Measurements from ENCODE around the gene MT1HL1. TPM values are rescaled to one million over a fixed set of nuclear protein-coding genes. Genes with fewer than 3 reads are reported as not detected.

Gene MT1HL1
- total and polyA plus RNA-seq, 2 of the 8 experiments (the other 6 are each of a cell fraction or from before 2014, with no cell fraction given): not detected

DNA sequence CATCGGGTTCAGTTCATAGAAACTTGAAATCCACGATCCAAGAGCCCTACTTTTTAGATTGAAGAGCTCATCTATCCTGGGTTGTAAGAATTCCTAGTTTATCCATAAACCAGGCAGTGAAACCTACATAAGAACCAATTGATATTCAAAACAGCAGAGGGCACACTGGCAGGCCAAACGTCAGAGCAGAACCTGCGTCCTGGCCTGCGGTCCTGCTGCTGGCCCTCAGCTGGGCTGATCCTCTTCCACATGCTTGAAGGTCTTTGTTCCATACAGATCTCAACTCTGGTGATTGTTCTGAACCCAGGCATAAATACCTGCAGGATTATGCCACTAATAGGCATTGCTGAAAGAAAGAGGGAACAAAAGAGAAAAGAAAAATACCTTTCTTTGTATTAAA, 47.0 kb downstream of the MT1HL1 start (continued):
- TF ChIP-seq, protein P1, sequence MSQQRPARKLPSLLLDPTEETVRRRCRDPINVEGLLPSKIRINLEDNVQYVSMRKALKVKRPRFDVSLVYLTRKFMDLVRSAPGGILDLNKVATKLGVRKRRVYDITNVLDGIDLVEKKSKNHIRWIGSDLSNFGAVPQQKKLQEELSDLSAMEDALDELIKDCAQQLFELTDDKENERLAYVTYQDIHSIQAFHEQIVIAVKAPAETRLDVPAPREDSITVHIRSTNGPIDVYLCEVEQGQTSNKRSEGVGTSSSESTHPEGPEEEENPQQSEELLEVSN (IDR thresholded peaks at IDR 0.05): no peak
- TF ChIP-seq, protein P2, sequence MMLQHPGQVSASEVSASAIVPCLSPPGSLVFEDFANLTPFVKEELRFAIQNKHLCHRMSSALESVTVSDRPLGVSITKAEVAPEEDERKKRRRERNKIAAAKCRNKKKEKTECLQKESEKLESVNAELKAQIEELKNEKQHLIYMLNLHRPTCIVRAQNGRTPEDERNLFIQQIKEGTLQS (IDR thresholded peaks at IDR 0.05; ENCODE audit: insufficient read depth, low read depth, low read length): no peak
- TF ChIP-seq TEAD4 (IDR thresholded peaks at IDR 0.05; ENCODE audit: low read depth, low read length) (no peak), SUZ12 (IDR thresholded peaks at IDR 0.05; ENCODE audit: low read length) (no peak), EP300 (IDR thresholded peaks at IDR 0.05; ENCODE audit: borderline replicate concordance in 1 of 2, low read depth in 2 of 2, low read length in 2 of 2) (no peak), RNF2 (IDR thresholded peaks at IDR 0.05; ENCODE audit: borderline replicate concordance, low read depth, low read length, missing control alignments, poor library complexity, severe bottlenecking) (no peak), SIN3A (conservative IDR thresholded peaks at IDR 0.05 in 1 of 2, IDR thresholded peaks at IDR 0.05 in 1 of 2; ENCODE audit: low read depth in 1 of 2, low read length in 2 of 2) (no peak), CREB1 (IDR thresholded peaks at IDR 0.05) (no peak)

Other genes starting within 250 kb of the MT1HL1 start
- 24.2 and 27.4 TPM in 2 replicates for gene MTR, start 209.1 kb downstream of the MT1HL1 start, total RNA-seq (2021; fragmentation: NEBNext Ultra II Directional; extraction: Animal tissue kit (Norgen Biotek cat#: 25700))
- 4.4 and 4.8 TPM in 2 replicates for gene MTR, start 209.1 kb downstream of the MT1HL1 start, polyA plus RNA-seq (2011; rRNA removed)
- 4.4 and 4.7 TPM in 2 replicates for gene RYR2, start 37.7 kb upstream of the MT1HL1 start, total RNA-seq (2021; fragmentation: NEBNext Ultra II Directional; extraction: Animal tissue kit (Norgen Biotek cat#: 25700))
- 1.0 and 1.3 TPM in 2 replicates for gene RYR2, start 37.7 kb upstream of the MT1HL1 start, polyA plus RNA-seq (2011; rRNA removed)